HG02588 (cell line): Measurements from ENCODE around the gene AP1M2.

ENCODE experiments used
- ATAC-seq: cut with Tn5 transposase; IDR thresholded peaks from one replicate; pipeline ENCODE4 v1.9.1; 2021; ENCODE audit warnings: mild to moderate bottlenecking, moderate library complexity; ENCODE audit not compliant: unreplicated experiment

AP1M2 gene

DNA sequence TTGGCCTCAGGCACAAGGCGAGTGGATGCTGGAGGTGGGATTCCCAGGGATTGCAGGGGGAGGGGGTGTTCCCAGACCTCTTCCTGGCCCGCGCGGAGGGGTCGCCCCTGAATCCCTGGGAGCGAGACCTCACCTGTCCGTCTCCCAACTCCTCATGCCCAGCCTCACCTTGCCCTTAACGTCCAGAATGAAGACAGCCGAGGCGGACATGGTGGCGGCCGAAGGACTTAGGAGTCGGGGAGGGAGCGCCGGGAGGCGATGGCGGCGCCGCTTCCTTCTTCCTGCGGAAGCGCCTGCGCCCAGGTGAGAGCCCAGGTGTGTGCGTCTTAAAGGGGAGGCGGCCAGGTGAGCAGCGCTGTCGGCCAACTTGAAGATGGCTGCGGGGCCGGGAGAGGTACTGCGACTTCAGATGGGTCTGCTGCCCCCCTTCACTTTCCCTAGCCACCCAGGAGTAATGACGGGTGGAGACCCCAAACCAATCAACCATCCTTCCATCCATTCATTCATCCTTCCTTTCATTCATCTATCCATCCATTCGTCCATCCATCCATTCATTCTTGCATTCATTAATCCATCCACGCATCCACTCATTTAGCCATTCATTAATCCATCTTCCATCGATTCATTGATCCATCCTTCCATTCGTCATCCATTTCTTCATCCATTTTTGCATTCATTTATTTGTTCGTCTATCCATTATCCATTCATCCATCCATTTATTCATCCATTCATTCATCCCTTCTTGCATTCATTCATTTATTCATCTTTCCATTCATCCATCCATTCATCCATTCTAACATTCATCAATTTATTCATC lies at the start of gene AP1M2:
AP1M2 (minus strand) TSS at position 291 of the 817 bp plus-strand sequence; CDS start at position 210, 81 bp downstream.
- ATAC-seq = no peak

GRCh38 chr19:10636304-10636972 lies 49.3 kb upstream of the AP1M2 start:
- no peak for ATAC-seq

GRCh38 chr19:10634963-10635362 lies 47.9 kb upstream of the AP1M2 start:
- ATAC-seq = no peak

GRCh38 chr19:10634430-10634829 lies 47.3 kb upstream of the AP1M2 start:
- no peak for ATAC-seq

DNA sequence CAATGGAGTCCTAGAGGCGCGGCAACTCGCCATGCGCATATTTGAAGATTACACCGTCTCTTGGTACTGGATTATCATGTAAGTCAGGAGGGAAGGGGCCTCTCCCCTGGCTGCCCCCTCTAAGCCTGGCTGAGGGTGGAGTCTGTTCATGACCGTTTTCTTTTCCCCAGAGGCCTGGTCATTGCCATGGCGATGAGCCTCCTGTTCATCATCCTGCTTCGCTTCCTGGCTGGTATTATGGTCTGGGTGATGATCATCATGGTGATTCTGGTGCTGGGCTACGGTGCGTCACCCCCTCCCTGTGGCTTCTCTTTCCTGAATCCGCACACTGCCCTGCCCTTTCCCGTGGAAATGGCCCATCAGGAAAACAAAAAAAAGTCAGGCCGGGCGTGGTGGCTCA lies 44.8 kb upstream of the AP1M2 start:
- no peak for ATAC-seq

DNA sequence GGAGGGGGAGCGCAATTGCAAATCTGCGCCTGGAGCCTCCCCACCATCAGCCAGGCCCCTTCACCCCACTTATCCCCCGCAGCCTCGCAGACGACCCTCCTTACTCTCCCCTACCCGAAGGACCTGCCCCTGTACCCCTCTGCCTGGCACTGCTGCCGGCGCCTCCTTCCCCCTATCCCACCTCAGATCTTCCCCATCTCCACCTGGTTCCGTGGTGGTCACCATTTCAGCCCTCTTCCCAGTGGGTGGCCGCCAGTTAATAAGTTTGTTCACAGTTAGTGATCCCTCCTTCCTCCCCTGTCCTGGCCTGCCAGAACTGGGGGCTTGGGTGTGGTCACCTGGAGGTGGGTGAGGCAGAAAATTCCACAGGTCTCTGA lies 38.6 kb upstream of the AP1M2 start:
- no peak for ATAC-seq

DNA sequence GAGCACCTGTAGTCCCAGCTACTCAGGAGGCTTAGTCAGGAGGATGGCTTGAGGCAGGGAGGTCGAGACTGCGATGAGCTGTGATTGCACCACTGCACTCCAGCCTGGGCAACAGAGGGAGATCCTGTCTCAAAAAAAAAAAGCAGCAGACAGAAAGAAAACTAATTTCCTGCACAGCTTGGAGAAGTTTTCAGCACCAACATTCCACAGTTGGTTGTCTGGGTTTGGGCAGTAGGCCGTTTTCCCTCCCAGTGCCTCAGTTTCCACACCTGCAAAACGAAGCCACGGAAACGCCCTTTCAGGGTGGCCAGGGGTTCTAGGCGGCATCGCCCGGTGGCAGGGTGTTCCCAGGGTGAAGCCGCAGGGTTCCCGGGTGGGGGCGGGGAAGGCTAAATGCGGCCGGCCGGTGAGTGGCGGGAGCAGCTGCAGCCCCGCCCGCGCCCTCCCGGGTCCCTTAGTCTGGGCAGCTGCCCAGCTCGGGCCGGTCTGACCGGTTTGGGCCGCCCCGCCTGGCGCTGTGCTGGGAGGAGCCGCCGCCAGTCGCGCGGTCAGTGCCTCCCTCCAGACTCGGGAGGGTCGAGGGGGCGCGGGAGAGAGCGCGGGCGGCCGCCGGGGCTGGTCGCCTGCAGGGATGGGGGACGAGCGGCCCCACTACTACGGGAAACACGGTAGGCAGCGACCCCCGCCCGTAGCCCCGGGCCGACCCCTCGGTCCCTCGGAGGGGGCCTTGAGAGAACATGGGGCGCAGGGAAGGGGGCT lies 38.1 kb upstream of the AP1M2 start, which contains the start of gene SLC44A2:
SLC44A2 (plus strand) TSS at position 551 of the 759 bp plus-strand sequence; CDS start at position 632, 81 bp downstream.
- no peak for ATAC-seq

- ATAC-seq = no peak
These were observed 37.5 kb upstream of the AP1M2 start for GRCh38 chr19:10624585-10624984.

- no peak for ATAC-seq
These were observed 34.9 kb upstream of the AP1M2 start for GRCh38 chr19:10621966-10622365.

DNA sequence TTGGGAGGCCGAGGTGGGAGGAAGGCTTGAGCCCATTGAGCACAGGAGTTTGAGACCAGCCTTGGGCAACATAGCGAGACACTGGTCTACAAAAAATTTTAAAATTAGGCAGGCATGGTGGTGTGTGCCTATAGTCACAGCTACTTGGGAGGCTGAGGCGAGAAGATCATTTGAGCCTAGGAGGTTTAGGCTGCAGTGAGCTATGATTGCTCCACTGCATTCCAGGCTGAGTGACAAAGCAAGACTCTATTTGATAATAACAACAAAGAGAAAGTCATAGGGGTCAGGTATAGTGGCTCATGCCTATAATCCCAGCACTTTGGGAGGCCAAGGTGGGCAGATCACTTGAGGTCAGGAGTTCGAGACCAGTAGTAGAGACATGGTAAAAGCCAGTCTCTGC lies 33.7 kb upstream of the AP1M2 start:
- ATAC-seq = no peak

DNA sequence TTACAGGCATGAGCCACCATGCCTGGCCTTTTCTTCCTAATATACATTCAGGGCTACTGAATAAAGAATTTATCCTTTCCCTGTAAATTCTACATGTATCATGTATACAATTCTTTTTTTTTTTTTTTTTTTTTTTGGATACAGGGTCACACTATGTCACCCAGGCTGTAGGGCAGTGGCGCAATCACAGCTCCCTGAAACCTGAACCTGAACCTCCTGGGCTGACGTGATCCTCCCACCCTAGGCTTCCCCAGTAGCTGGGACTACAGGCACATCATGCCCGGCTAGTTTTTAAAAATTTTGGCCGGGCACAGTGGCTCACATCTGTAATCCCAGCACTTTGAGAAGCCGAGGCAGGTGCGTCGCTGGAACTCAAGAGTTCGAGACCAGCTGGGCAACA lies 31.7 kb upstream of the AP1M2 start:
- ATAC-seq = no peak

DNA sequence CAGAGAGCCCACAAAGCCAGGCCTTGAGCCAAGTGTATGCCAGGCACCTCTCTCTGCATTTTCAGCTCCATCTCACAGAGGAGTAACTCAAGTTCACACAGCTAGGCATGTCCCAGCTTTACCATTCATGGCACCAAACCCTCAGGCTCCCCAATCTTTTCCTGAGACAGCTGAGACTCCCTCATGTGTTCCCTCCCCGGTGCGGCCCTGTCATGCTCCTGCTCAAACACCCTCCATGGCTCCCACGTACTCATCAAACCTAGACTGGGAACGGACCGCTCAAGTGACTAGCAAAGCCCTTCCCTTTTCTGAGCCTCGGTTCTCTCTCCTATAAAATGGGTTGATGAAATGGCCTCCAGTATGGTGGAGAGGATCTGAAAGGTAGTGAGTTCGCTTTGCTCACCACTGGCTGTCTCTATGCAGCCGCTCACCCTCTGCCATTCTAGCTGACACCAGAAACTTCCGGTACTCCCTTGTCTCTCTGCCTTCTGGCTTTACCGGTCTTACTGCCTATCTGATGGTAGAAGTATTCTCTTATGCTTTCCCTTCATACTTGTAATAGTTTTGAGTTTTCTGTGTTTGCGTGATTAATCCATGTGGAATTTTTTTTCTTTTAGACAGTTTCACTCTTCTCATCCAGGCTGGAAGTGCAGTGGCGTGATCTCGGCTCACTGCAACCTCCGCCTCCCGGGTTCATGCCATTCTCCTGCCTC lies 30.5 kb upstream of the AP1M2 start:
- no peak for ATAC-seq

- no peak for ATAC-seq
These were observed 28.4 kb upstream of the AP1M2 start for GRCh38 chr19:10615429-10616023.

DNA sequence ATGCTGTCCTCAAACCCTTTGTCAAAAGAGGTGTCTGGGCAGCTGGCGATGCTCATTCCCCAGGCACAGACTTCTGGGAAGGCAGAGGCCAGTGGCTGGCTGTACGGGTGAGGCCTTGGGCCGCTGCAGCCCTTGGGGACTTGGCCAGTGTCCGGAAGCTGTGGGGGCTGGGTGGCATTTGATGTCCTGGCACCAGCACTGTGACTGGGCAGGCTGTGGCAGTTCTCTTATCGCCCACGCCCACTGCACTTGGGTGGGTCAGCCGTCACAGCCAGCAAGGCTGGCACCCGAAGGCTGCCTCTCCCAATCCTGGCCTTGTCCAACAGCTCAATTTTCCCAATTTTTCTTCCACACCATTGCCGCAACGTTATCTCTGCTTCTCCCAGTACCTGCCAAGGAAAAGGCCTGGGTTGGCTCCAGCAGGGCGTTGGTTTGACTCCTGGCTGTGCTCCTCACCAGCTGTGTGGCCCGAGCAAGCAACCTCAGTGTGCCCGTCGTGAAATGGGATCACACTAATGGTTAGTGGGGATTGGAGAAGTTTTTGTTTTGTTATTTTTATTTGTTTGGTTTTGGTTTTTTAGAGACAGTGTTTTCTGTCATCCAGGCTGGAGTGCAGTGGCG lies 25.5 kb upstream of the AP1M2 start:
- no peak for ATAC-seq

- no peak for ATAC-seq
These were observed 24.8 kb upstream of the AP1M2 start for GRCh38 chr19:10611907-10612306.

- ATAC-seq = no peak
These were observed 17.4 kb upstream of the AP1M2 start for GRCh38 chr19:10604460-10604980.

- no peak for ATAC-seq
These were observed 16.9 kb upstream of the AP1M2 start for GRCh38 chr19:10603873-10604459.

DNA sequence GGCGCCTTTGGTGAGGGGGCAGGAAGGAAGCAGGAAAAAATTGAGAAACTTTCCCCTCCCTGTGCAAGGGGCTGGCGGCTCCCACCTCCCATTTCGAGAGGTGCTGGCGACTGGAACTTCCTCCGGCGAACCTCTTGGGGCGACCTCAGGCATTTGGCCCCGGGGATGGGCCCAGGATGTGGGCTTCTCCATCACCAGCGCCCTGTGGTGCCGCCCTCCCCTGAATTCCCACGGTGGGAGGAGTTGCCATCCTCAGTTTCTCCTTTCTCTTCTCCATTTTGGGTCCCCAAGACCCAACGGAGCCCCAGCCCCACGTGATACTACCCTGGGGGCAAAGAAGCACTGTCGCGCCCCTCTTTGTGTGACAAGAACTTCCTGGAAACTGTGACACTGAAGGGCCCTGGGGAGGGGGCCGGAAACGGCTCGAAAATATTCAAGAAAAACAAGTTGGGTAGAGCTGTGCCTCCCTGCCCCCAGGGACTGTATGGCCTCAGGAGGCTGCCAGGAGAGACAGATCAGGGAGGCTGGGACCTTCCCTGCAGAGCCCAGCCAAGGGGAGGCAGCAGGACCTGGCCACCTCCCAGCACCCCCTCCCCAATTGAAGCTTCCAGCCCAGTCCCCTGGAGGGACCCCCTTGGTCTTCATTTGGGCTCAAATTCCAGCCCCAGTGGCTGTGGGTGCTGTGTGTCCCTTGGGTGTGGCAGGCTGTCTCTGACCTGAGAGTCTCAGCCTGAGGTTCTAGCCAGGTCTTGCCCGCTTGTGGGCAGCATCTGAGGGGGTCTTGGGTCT lies 16.2 kb upstream of the AP1M2 start:
- ATAC-seq = no peak
